Hematopoietic multipotent progenitor cell treated with erythropoietin and hydrocortisone succinate and interleukin-3 and kit ligand, for 6 days (in vitro differentiated cells): ENCODE data around the gene RNF10.
"Not testable (repeated sequence)": the region's sequence is repeated elsewhere in the genome, so short reads cannot be mapped to it uniquely, and the experiment has no call there.

Experiments
- DNase-seq: peaks from one replicate; pipeline ENCODE4 v3.0.0-alpha.2; 2015

Gene RNF10

DNA sequence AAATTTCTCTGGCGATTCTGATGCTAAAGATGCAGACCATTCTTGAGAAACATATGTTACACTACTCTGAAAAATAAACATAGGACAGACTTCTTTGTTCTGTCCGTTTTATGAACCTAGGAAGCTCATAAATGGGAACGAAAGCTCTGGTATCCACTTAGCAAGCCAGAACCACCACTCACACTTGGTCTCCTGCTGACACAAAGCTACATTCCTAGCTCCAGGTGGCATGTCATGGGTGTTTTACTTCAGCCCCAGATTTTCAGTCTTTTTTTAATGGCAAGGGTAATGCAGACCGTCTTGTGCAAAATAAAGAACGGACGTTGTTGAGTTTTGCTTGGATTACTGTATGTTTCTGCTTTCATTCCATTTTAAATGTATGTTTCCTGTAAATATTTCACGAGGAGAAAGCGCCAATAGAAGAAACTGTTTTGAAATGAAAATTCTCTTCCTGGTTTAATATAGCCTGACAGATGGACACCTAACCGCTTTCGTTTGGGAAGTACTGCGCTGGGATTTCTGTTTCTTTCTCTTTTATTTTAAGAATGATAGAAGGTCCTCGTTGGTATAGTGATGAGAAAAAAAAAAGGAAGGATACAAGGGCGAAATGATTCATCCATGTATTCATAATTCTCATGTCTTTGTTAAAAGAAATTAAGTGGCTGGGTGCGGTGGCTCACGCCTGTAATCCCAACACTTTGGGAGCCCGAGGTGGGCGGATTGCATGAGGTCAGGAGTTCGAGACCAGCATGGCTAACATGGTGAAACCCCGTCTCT is 4.3 kb upstream of the RNF10 start:
- peak; percentile 53 for DNase-seq

DNA sequence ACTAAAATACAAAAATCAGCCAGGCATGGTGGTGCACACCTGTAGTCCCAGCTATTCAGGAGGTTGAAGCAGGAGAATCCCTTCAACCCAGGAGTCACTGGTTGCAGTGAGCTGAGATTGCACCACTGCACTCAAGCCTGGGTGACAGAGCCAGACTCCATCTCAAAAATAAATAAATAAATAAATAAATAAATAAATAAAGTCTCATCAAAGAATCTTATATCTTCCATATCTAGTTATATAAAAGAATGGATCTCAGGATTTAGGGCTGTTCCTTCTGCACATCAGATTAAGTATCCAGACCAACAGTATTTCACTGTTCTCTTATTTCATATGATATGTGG is 3.8 kb upstream of the RNF10 start:
- not testable (repeated sequence) for DNase-seq

DNA sequence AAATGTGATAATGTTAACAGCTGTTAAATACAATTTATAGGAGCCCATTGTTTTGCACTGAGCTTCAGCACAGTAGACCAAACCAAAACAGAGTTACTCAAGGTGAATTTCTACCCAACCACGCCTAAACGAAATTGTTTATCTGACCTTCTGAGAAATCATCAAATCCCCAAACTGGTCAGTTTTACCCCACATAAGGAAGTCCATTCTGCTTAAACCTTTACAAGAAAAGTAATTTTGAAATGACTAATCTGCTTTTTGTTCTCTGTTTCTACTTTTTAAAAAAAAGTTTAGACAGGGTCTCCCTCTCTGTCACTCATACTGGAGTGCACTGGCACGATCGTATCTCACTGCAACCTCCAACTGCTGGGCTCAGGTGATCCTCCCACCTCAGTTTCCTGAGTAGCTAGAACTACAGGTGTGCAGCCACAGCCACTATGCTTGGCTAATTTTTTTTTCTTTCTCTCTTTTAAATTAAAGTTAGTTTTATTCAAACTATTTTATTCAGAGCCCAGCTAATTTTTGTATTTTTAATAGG is 1.4 kb upstream of the RNF10 start:
- DNase-seq = no peak

DNA sequence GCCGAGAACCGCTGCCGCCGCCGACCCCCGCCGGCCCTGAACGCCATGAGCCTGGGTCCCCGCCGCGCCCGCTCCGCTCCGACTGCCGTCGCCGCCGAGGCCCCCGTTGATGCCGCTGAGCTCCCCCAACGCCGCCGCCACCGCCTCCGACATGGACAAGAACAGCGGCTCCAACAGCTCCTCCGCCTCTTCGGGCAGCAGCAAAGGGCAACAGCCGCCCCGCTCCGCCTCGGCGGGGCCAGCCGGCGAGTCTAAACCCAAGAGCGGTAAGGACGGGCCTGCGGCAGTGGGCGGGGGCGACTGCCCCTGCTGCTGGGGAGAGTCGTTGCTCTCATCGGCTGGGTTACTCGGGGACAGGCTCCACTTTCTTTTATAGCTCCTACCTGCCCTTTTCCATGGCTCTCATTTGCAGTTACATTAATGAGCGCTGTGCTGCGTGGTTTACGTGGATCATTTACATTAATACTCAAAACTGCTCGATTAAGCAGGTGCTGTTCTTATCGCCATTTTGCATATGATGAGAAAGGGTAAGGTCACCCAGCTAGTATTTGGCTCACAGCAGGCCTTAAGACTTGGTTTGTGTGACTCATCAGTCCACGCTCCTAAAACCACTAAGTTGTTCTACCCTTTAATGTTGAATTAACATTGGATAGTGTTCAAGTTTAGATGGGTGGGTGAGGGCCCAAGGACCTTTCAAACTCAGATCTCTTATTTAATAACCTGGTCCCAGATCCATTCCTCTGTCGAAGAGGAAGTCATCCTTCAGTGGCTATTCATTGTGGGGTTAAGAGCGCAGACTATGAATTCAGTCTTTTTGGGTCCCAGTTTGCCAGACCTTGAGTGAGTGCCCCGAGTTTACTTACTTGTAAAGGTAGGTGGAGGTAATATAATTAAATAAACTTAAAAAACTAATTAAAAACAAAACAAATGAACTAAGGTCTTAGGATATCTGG is 823 bp downstream of the RNF10 start:
- peak; percentile 89 for DNase-seq

DNA sequence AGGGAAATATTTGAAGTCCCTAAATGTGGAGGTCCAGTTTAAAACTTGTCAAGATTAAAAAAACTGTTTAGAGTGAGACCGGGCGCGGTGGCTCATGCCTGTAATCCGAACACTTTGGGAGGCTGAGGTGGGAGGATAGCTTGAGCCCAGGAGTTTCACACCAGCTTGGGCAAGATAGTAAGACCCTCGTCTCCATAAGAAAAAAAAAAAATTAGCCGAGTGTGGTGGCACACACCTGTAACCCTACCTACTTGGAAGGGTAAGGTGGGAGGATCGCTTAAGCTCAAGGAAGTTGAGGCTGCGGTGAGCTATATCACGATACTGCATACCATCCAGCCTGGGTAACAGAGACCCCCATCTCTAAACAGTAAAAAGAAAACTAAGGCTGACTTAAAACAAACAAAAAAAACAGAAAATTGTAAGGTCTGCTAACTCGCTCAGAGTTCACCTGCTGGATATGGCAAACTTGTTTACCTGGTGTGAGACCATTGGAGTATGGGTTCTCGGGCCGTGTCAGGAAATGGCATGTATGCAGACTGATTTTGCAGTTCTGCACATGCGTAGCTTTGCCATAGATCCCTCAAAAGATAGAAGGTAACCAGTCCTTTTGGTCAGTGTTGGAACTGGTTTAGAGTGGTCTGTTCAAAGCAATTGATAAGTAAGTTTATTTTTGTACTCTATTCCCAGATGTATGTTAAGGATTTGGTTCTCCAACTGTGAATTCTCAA is 2.1 kb downstream of the RNF10 start:
- DNase-seq = peak; percentile 39

DNA sequence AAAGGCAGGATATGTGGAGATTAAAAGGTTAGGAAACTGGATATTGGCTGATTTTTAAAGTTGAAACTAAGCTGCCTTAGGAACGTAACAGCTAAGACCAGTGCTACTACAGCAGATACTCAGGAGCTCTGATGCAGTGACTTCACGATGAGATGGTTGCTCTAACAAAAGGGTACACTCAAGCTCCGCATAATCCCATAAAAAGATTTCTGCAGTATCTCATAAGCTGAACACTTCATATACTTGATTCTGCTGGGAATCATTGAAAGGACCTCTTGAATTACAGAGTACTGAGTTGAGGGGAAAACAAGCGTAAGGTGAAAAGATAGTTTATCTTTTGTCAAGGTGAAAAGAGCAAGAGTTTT is 3.7 kb downstream of the RNF10 start:
- DNase-seq = no peak

DNA sequence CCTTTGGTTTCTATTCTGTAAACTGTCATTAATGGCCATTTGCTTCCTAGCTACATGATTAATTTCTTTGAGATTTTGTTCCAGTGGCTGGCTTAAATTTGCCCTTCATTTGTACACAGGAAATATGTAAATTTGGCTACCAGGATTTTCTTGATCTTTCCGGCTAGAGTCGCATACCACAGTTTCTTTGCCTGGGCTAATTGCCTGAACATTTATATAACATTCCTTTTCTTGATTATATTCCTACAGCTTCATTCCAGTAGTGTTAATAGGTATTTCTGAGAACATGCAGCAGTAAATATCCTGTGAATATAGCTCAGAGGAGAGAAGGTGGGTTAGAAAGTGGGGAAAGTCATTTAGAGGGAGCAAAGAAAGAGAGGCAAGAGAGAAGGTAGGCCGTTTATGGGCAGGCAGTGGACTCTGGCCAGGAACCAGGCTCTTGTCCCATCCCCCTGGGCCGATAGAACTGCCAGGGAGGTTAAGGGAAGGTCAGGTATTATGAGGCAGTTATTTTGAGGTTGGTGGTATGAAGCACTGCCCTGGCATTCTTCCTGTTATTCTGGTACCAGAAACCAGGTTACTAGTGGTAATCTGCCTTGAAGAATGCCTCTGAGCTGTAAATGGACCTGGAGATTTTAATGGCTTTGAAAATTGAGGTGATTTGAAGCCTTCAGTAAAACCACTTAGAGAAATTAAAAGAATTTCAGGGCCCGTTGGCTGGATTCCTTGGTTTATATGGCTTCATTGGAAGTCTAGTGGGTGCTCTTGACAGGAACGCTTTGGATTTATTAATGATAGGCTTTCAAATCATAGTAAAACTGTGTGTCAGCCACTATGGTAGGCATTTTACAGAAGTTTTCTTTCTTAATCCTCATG is 4.4 kb downstream of the RNF10 start:
- DNase-seq = peak; percentile 42

DNA sequence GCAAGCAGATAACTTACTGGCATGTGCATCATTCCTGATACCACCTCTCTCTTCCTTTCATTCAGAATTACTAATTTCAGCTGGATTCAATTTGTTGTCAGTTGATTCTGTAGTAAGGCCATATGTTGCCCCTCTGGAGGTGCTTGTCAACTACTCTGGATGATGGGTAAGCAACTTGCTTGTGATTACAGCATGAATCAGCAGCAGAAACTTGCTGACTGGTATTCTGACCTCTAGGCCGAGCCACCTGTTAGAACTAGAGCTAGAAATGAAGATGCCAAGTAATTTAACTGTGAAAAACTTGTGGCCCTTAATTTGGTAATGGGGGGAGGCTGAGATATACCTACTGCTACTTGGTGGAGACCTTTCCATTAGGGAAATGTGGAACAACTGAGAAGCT is 5.1 kb downstream of the RNF10 start:
- DNase-seq = peak; percentile 20

DNA sequence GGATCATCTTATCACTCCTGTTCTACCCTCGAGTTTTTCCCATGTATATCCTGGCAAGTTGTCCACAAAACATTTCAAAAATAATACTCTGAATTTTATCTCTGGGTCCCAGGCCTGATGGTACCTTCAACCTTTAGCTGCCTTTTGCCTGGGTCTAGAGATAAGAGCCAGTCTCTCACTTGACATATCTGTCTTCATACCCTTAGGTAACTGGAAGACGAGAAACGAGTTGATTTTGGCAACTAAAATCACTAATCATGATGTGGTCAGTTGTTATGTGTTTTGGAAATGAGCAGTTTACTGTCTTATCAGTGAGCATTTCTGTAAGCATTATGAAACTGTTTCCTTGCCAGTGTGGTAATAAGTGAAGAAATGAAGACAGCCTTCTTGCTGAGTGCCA is 6.3 kb downstream of the RNF10 start:
- peak; percentile 98 for DNase-seq

DNA sequence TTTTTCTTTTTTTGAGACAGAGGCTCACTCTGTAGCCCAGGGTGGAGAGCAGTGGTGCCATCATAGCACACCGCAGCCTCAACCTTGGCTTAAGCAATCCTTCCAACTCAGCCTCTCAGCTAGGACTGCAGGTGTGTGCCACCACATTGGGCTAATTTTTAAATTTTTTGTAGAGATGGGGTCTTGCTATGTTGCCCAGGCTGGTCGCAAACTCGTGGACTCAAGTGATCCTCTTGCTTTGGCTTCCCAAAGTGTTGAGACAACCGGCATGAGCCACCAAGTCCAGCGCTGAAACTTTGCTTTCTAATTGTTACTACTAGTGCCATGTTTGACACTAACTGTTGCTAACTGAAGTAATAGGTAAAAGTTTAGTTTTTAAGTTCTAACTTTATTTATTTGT is 8.0 kb downstream of the RNF10 start:
- DNase-seq = no peak

DNA sequence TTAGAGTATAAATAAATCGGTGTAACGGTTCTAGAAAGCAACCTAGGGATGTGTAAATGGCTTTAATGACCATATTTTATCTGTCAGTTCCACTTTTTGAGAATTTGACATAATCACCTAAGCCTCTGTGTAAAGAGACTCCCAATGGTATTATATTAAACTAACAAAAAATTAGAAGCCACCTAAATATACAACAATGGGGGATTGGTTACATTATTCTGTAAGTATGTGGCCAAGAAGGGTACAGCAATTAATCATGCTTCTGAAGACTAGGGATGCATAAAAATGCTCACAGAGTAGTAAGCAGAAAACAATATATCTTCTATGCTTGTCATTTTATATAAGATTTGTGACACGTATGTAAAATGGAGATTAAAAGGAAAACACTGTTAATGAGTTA is 10.5 kb downstream of the RNF10 start:
- no peak for DNase-seq

DNA sequence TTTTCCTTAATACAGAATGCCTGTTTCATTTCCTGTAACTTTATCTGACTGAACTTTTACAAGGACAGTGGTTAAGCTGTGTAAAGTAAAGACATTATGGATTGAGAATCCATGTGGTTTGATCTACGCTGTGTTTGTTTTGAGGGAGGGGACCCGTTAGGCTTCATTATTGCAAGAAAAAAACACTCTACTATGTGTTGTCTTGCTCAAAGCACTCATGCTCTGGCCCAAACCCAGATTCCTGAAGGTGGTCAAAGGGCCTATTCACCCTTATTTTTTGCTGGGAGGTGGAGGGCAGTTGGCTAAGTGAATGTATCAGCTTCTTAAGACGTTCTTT is 11.9 kb downstream of the RNF10 start:
- no peak for DNase-seq

DNA sequence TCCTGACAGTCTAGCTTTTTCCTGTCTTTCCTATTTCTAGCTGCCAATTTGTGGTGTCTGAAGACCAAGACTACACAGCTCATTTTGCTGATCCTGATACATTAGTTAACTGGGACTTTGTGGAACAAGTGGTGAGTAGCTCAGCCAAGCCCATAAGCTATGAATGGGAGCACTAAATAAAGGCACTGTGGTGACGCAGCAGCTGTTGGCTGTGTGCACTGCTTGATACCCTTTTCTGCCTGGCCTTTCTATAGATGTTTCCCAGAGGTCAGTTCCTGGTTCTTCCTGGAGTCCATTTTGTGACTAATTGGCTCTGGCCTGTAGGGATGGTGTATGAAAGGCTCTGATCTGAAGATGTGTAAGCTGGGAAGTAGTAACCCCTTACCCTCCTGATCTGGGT is 20.5 kb downstream of the RNF10 start:
- no peak for DNase-seq

DNA sequence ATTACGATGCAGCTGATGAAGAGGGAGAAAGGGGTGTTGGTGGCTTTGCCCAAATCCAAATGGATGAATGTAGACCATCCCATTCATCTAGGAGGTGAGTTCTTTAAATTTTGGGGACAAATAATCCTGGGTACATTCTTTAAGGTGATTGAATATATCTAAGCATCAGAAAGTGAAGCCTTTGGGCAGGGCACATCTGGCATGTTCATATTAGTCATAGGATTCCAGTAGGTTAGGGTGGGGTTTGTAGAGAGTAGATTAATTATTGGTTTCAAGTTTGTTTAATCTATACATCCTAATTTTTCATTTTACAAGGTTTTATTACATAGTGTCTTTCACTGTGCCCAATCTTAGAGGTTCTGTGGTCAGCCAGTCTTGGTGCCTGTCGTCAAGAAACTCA is 23.4 kb downstream of the RNF10 start:
- no peak for DNase-seq

DNA sequence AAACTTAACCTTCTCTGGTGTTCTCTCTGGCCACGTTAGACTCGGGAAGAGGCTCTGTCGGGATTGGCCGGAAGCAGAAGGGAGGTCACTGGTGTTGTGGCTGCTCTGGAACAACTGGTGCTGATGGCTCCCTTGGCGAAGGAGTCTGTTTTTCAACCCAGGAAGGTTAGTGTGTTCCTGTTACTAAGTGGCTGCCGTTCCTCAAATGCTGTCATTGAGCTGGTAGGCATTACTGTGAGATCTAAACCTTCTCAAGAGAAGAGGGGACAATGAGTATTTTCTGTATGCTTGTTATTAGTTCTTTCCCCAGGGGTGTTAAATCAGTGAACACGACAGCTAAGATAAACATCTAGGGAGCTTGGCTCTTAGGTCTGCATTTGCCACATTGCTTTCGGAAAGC is 28.8 kb downstream of the RNF10 start:
- DNase-seq = no peak

DNA sequence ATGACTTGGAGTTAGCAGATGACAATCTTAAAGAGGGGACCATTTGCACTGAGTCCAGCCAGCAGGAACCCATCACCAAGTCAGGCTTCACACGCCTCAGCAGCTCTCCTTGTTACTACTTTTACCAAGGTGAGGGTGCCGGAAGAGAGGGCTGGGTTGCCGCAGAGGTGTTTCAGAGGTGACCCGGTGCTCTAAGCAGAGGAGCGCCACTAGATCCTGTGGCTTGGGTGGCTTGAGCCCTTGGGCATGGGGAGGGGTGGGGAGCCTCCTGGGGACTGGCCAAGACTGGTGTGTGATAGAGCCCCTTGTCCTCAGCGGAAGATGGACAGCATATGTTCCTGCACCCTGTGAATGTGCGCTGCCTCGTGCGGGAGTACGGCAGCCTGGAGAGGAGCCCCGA is 29.3 kb downstream of the RNF10 start:
- DNase-seq = no peak

DNA sequence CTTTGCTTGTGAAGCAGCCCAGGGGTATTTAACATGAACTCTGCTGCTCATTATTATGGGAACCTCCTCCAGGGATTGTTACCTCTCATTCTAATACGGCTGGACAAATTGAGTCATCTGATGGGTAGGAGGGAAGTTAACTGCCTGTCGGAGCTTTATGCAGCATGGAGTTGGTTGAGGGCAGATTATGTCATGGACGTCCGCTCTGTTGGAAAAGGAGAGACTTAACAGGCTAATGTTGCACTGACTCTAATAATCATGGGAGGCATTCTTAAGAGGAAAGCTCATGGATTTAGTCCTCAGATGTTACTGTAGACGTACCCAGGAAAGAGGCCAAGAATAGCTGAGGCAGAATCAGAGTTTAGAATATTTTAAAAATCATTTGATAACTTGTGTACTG is 37.1 kb downstream of the RNF10 start:
- no peak for DNase-seq

DNA sequence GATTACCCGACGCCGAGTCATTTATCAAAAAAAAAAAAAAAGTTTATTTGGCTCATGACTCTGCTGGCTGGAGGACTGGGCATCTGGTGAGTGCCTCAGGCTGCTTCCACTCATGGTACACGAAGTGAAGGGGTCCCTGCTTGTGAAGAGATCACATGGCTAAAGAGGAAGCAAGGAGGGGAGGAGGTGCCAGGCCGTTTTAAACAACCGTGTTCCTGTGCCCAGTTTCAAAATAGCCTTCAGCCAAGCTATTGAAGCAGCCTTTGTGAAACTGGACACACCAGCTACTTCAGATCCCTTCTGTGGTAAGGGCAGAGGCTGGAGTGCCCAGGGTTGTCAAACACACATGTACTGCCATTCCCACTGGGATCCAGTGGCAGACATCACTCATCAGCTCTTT is 39.4 kb downstream of the RNF10 start:
- no peak for DNase-seq

DNA sequence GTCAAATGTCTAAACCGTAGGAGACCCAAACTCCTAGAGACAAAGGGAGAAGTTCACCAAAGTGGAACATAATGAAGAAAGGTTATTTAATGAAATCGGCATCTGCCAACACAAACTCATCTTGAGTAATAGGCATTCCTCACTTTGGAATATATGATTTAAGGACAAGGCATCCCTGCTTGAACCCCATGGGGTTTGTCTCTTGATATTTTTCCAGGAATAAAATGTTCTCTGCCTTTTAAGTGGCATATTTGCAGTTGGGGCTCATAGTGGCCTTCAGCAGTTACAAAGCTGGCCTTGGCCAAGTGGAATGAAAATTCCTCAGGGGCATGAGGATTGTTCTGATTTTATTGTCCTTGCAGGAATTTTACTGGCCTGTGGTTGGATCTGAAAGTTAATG is 40.0 kb downstream of the RNF10 start:
- no peak for DNase-seq

DNA sequence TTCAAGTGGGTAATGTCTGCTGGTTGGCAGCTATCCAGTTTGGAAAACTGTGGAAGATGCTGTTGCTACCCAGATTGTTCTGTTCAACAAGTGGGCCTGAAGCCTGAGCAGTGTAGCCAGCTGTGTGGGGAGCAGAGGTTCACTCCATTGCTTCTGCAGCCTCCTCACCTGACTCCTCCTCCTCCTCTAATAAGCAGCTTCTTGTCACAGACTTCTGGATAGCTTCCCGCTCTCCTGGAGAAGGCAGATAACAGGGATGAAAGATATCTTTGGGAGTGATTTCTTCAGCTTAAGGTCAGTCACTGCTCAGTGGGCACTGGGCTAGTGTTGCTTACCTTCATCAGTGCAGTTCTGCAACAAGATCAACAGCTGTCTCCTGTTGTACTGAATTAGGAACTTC is 45.0 kb downstream of the RNF10 start:
- DNase-seq = no peak

DNA sequence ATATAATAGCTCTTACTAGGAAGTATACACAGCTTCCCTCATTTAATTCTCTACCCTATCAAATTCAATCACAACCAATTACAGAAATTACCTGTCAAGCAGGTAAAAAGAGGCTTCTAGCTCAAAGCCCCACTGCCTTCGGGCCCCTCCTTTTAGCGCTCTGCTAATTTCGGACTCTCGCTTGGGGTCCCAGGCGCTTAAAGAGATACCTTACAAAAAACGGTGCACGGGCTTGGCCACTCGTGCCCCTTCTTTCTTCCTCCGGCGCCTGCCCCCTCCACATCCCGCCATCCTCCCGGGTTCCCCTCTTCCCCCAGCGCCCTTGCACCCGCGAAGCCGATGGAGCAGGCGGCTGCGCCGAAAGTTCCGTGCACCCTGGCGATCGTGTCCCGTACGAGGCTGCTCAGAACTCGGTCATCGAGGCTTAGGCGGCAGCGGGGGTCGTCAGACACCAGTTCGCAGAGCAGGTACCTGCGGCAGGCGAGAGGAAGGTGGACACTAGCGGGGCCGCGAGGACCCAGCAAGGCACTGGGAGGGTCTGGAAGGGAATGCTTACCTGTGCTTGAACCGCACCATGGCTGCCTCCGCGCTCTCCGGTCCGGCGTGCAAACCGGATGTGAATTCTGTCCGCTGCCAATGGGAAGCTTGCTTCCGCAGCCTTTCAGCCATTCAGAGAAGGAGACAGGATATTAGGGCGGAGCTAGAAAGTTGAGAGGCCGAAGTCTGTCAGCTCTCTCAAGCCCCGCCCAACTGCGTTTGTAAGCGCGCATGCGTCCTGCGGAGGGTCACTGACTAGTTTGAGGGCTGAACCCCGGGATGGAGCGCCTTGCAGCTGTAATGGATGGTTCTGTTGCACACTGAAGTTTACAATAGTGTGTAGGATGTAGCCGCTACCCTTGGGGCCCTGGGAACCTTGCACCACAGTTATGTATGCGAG is 46.9 kb downstream of the RNF10 start, which contains the start of gene POP5:
TSS of gene POP5 (minus strand) at position 616 of the 937 bp plus-strand sequence. CDS start at position 576, 40 bp downstream.
- DNase-seq = peak; percentile 100
